Measurements from ENCODE around the gene TNNI2.
"Not testable (repeated sequence)": the region's sequence is repeated elsewhere in the genome, so short reads cannot be mapped to it uniquely, and the experiment has no call there.

TNNI2 gene

GRCh38 chr11:1838426-1839144 lies at the start of gene TNNI2:
TSS of gene TNNI2 (plus strand) at chr11:1838981. CDS start at chr11:1839697, 716 bp downstream.
- no peak for FAIRE-seq

- no peak for FAIRE-seq
Observed at GRCh38 chr11:1791912-1792311, 46.9 kb upstream of the TNNI2 start.

DNA sequence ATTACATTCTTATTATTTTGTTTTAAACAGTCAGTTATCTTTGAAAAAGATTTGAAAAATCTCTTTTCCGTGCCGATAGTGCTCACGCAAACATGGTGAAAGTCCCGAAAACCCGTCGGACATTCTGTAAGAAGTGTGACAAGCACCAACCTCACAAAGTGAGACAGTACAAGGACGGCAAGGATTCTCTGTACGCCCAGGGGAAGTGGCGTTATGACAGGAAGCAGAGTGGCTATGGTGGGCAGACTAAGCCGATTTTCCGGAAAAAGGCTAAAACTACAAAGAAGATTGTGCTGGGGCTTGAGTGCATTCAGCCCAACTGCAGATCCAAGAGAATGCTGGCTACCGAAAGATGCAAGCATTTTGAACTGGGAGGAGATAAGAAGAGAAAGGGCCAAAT lies 46.3 kb upstream of the TNNI2 start:
- no peak for FAIRE-seq

DNA sequence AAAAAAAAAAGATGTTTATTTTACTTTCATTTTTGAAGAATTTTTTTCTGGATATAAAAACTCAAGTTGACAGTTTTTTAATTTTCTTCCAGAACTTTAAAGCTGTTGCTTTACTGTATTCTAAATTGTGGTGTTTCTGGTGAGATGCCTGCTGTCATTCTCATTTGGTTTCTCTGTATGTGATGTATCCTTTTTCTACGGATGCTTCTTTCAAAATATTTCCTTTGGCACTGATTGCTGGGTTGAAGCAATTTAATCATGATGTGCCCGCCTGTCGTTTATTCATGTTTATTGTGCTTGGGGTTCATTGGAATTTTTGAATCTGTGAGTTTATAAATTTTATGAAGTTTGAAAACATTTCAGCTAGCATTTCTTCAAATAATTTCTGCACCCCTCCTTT lies 45.7 kb upstream of the TNNI2 start:
- no peak for FAIRE-seq

- no peak for FAIRE-seq
Observed at GRCh38 chr11:1796413-1797011, 42.3 kb upstream of the TNNI2 start.

- no peak for FAIRE-seq
Observed at GRCh38 chr11:1797391-1798125, 41.2 kb upstream of the TNNI2 start.

DNA sequence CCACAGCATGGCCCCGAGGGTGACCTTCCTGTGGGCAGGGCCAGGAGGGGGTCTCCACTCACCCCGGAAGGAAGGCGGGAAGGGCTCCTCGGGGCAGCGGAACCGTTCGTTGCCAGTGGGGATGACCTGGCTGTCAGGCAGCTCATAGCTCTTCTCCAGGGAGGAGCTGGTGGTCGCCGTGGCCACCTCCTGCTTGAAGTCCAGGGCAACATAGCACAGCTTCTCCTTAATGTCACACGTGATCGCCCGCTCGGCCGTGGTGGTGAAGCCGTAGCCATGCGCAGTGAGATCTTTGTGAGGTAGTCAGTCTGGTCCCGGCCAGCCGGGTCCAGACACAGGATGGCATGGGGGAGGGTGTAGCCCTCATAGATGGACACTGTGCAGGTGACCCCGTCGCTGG lies 35.5 kb upstream of the TNNI2 start:
- FAIRE-seq = no peak

DNA sequence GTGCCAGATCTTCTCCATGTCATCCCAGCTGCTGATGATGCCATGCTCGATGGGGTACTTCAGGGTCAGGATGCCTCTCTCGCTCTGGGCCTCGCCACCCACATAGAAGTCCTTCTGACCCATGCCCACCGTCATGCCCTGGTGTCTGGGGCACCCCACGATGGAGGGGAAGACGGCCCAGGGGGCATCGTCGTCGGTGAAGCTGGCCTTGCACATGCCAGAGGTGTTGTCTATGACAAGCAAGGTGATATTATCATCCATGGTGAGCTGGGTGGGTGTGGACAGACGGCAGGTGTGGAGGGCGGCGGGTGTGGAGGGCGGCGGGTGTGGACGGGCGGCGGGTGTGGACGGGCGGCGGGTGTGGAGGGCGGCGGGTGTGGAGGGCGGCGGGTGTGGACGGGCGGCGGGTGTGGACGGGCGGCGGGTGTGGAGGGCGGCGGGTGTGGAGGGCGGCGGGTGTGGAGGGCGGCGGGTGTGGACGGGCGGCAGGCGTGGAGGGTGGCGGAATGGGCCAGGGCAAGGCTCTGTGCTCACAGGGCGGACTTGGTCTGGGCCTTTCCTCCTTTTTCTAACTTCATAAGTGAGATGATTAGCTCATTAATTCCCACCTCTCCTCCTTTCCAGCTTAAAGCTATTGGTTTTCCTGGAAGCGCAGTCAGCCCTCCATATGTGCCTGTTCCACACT lies 34.8 kb upstream of the TNNI2 start:
- not testable (repeated sequence) for FAIRE-seq

- FAIRE-seq = no peak
Observed at GRCh38 chr11:1805525-1805924, 33.3 kb upstream of the TNNI2 start.

DNA sequence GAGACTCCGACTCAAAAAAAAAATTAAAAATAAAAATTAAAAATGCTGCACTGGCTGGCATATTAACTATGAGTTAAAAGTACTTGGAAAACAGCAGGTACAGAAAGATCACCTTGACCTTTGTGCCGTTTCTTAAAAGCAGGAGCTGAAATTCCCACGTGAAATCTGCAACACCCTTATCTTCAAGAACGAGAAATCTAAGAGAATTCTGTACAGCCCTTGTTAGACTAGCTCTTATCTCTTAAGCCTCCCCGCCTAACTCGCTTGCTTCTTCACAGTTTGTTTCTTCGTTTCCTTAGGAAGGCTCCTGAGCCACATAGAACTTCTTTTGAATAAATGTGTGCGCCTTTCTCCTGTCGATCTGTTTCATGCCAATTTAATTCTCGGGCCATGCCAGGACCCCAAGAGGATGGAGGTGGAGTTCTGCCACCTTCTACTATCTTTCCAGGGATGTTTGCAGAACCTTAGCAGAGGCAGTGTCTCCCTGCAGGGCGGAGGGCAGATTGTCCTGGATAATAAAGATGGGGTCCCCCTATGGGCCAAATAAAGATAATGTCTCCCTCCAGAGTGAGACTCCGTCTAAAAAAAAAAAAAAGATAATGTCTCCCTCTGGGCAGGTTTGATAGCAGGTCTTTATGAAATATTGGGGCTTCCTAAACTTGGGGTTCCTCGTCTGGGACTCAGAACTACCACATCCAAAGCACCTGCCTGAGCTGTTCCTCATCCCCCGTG lies 31.4 kb upstream of the TNNI2 start:
- no peak for FAIRE-seq

GRCh38 chr11:1810761-1811160 lies 28.0 kb upstream of the TNNI2 start:
- no peak for FAIRE-seq

DNA sequence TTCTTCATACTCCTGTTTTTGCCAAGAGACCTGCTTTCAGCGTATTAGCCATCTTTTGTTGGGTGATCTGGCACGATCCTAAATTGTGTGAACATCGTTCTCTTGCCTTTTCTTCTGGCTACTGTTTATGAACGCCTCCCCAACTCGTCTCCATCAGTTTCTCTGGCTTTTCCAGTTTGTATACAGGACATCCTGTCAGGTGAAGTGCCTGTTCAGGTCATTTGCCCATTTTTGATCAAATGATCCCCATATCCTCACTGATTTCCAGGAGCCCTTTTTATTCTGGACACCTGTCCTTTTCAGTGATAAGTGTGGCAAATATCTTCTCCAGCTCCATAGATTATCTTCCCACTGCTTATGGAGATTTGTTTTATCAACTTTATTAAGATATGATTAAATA lies 26.5 kb upstream of the TNNI2 start:
- no peak for FAIRE-seq

- FAIRE-seq = no peak
Observed at GRCh38 chr11:1812801-1813200, 26.0 kb upstream of the TNNI2 start.

DNA sequence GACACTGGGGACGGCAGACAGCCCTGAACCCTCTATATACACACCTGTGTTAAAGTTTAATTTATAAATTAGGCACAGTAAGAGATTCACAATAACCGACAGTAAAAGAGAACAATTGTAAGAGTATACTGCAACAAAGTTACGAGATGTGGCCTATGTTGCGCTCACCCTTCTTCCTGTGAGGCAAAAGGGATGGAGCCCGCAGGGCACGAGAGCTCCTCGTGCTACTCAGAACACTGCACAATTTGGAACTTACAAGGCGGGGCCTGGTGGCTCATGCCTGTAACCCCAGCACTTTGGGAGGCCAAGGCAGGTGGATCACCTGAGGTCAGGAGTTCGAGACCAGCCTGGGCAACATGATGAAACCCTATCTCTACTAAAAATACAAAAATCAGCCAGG lies 25.4 kb upstream of the TNNI2 start:
- FAIRE-seq = not testable (repeated sequence)

DNA sequence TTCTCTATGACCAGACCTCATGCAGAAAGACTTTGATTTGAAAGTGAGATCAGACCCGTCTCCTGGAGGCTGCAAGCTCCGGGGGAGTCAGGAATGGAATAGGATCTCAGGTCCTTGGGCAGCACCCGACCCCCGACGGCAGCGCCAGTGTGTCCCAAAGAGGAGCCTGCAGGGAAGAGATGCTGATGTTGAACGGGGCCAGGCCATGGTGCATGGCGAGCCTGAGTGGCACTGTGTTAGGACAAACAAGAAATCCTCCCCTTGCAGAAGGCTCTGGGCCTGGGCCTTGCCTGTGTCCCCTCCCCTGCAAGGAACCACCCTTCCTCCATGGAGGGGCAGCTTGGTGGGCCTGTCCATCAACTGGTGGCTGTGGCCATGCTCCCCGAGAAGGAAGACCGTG lies 24.1 kb upstream of the TNNI2 start:
- FAIRE-seq = no peak

DNA sequence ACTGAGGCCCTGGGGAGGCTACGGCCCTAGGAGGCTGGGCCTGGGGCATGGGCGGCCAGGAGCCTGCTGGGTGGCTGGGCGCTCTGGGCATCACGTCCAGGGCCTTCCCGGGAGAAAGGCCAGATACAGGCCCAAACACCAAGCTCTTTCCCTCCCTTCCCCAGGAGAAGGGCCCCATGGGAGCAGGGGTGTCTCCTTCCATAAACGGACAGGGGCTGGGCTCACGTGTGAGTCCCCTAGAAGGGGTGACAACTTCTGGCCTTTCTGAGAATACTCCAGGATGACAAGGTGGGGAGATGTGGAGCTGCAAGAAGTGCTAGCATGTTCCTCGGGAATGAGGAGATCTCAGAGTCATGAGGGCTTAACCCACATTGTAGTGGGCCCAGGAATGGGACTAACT lies 23.5 kb upstream of the TNNI2 start:
- no peak for FAIRE-seq

GRCh38 chr11:1815751-1816150 lies 23.0 kb upstream of the TNNI2 start:
- no peak for FAIRE-seq

- FAIRE-seq = no peak
Observed at GRCh38 chr11:1817000-1817399, 21.8 kb upstream of the TNNI2 start.

- FAIRE-seq = no peak
Observed at GRCh38 chr11:1817511-1817910, 21.3 kb upstream of the TNNI2 start.

DNA sequence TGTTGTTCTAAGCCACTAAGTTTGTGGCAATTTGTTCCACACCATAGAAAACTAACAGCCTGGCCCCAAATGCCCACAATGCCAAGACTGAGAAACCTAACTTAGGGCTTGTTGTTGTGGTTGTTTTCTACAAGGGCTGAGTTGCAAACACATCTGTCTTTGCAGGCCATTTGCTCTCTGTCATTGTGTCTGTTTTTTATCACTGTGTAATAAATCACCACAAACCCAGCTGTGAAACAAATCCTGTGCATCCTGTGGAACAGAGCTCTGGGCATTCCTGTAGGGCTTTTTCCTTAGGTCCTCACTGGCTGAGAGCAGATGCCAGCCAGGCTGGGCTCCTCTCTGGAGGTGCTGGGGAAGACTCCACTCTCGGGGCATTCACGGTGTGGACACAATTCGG lies 19.7 kb upstream of the TNNI2 start:
- FAIRE-seq = no peak

- FAIRE-seq = no peak
Observed at GRCh38 chr11:1820463-1821325, 18.1 kb upstream of the TNNI2 start.

GRCh38 chr11:1821562-1821961 lies 17.2 kb upstream of the TNNI2 start:
- FAIRE-seq = no peak
